HG02571 (cell line): ENCODE results near the gene NDUFB7.
"Not testable (repeated sequence)": the region's sequence is repeated elsewhere in the genome, so short reads cannot be mapped to it uniquely, and the experiment has no call there.

ENCODE experiments used
- ATAC-seq: cut with Tn5 transposase; IDR thresholded peaks from one replicate; pipeline ENCODE4 v1.9.1; 2021; ENCODE audit warnings: mild to moderate bottlenecking, moderate library complexity; ENCODE audit not compliant: unreplicated experiment

The NDUFB7 gene

DNA sequence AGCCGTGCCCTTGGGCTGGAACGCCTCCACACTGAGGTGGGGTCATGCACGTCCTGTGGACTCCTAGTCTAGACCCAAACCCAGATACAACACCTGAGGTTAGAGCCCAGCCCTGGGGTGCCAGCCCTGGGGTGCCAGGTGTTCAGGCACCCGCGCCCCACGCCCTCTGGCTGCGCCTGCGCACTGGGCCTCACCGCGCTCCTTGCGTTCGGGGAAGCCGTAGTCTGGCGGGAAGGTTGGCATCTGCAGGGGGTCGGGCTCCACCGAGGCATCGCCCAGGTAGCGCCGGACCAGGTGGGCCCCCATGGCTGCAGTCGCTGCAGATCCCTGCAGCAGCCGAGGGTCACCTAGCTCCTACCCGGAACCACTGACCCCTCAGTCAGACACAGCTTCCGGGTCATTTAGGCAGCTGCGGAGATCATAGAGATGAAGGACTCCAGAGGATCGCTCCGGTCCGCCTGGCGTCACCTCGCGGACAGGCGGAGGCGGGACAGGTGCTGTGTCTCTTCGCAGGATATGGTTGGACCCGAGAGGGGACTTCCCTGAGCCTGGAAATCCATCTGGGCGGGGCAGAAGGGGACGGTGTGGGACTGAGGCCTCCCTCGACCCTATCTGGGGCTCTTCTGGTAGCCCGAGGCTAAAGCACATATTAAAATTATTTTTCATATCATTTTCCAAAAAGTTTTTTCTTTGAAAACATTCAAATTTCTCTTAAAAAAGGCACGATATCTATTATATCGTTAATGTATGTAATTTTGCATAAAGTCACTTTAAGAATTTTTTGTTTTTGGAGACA lies at the start of gene NDUFB7:
Gene NDUFB7 (minus strand): TSS at position 372 of the 796 bp plus-strand sequence. CDS start 66 bp downstream, at position 306.
- ATAC-seq: peak; percentile 83

DNA sequence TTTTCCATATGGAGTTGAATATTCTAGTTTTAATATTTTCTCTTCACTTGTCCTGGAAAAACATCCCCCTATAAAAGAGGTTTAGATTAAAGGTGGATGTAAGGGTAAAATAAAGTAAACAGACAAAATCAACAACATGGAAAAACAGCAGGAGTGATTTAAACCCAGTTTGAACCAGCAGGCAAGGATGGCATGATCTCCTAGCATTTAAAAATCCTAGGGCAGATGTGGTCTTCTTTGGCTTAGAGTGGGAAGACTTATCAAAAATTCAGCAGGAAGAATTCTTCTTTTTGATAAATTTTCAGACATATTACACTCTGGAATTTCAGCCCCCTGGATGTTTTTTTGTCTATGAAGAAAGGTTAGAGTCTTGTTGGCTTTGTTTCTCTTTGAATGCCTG lies 47.5 kb upstream of the NDUFB7 start:
- no peak for ATAC-seq

DNA sequence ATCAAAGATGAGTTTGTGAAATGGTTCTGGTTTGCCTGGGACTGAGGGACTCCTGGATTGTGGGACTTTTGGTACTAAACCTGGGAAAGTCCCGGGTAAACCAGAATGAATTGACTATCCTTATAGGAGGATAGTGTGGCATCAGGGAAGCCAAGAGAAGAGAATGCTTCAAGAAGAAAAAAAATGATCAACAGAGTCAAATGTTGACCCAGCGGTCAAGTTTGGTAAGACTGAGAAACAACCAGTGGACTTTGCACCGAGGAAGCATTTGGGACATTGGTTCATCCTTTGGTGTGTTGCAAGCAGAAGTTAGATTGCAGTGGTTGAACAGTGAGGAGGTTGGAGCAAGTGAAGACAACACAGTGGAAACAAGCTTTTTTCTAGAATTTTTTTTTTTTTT lies 44.5 kb upstream of the NDUFB7 start:
- no peak for ATAC-seq

DNA sequence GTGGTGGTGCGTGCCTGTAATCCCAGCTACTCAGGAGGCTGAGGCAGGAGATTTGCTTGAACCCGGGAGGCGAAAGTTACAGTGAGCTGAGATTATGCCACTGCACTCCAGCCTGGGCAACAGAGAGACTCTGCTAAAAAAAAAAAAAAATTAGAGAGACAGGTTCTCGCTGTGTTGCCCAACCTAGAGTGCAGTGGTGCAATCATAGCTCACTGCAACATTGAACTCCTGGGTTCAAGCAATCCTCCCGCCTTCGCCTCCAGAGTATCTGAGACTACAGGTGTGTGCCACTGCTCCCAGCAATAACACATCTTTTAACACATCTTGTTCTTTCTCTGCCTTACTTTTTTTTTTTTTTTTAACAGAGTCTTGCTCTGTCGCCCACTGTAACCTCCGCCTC lies 43.8 kb upstream of the NDUFB7 start:
- no peak for ATAC-seq

DNA sequence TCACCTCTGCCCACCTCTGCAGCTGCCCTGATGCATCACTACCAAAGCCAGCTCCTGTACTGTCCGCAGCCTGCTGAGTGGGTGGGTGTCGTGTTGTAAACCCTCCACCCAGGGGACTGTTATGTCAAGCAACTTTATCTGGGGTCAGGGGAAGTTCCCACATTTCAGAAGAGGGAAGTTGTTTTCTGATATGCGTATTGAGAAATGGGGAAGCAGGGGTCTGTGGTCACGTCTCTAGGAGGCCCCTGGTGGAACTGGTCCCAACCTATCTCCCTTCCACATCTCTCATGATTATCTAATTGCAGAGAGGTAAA lies 42.2 kb upstream of the NDUFB7 start:
- ATAC-seq: no peak

DNA sequence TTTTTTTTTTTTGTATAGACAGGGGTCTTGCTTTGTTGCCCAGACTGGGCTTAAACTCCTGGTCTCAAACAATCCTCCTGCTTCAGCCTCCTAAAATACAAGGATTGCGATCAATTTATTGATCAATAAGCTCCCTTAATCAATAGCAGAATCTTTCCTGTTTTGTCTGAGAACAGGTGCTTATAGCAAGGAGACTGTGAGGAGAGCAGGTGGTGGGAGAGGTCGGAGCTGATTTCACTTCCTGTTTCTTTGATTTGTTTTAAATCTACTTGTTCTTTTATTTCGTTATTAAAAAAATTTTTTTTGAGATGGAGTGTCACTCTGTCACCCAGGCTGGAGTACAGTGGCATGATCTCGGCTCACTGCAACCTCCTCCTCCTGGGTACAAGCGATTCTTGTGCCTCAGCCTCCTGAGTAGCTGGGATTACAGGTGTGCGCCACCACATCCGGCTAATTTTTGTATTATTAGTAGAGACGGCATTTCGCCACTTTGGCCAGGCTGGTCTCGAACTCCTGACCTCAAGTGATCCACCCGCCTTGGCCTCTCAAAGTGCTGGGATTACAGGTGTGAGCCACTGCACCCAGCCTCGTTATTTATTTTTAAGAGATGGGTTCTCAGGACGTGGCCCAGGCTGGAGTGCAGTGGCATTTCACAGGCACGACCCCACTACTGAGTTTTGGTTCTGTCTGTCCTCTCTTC lies 41.7 kb upstream of the NDUFB7 start:
- not testable (repeated sequence) for ATAC-seq

DNA sequence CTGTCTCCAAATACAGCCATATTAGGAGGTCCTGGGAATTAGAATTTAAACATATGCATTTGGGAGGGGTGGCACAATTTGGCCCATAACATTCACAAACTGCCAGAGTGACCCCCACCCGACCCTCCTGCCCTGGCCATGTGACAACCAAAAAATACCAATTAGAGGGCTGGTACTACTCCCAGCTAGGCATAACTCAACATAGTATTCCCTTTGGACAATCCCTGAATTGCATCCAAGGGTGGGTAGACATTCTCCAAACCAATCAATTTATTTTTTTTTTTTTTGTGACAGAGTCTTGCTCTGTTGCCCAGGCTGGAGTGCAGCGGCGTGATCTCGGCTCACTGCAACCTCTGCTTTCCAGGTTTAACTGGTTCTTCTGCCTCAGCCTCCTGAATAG lies 40.8 kb upstream of the NDUFB7 start:
- ATAC-seq: no peak

DNA sequence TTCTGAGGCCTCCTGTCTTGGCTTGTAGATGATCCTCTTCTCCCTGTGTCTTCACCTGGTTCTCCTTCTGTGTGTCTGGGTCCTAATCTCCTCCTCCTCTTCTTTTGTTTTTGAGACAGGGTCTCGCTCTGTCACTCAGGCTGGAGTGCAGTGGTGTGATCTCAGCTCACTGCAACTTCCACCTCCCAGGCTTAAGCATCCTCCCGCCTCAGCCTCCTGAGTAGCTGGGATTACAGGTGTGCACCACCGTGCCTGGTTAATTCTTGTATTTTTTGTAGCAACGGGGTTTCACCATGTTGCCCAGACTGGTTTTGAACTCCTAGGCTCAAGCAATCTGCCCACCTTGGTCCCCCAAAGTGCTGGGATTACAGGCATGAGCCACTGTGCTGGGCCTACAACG lies 40.4 kb upstream of the NDUFB7 start:
- ATAC-seq: not testable (repeated sequence)

DNA sequence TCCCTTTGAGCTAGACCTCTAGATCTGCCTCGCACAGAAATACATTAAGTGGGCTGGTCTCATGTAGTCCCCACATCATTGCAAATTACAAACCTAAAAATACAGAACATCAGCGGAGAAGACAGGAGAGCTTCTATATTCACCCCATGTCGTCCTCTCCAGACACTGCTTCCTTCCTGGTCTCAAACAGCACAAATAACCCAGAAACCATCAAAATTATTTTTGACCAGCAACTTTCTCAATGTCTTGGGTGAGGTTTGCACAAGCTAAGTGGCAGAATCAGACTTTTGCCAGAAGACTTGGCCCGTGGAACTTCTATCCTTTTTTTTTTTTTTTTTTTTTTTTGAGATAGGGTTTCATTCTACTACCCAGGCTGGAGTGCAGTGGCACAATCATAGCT lies 39.2 kb upstream of the NDUFB7 start:
- no peak for ATAC-seq

DNA sequence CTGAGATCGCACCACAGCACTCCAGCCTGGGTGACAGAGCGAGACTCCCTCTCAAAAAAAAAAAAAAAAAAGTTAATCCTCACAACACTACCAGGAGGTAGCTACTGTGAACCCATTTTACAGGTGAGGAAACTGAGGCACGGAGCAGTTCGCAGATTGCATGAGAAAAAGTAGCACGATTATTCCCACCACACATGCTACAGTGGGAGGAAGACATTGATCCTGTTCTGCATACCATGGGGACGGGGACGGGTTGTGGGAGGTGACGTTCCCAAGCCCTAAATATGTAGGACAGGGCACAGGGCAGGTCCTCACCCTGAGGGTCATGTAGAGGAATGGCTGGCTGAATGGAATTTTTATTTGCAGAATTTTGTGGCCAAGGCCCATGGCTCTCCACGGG lies 34.8 kb upstream of the NDUFB7 start:
- no peak for ATAC-seq

DNA sequence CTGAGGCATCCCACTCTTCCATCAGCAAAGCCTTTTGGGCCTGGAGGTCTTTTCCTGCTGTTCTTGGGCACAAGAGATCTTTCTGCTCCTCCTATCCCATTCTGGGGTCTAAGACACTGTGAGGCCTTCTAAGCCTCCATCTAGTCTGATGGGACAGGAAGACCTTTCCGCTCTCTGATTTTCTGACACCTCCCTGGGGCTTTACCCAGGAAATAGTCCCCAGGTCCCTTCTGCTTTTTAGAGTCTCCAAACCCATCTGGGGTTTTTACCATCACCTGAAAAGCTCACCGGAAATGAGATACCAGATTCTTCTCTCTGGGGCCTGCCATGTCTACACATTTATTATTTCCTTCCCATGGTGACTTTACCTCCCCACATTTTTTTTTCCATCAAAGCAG lies 32.1 kb upstream of the NDUFB7 start:
- ATAC-seq: peak; percentile 59

DNA sequence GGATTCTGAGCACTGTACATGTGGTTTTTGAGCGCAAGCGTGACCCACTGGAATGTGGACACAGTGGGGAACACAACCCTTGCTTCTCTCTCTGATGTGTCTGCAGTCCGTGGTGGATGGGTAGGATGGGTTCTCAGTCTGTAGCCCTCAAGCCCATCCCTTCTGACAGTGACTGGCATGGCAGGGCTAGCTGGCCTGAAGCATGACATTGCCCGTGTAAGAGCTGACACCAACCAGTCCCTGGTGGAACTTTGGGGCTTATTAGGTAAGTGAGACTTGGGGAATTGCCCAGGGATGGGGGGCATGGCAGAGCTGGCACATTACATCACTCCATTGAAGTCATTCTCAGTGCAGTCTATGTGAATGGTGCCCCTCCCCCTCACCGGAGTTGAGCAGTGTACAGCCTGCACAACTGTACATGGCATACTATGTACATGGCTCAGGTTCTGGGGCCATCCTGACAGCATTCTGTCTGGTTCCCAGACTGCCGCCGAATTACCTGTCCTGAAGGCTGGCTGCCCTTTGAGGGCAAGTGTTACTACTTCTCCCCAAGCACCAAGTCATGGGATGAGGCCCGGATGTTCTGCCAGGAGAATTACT lies 27.8 kb upstream of the NDUFB7 start:
- ATAC-seq: no peak

DNA sequence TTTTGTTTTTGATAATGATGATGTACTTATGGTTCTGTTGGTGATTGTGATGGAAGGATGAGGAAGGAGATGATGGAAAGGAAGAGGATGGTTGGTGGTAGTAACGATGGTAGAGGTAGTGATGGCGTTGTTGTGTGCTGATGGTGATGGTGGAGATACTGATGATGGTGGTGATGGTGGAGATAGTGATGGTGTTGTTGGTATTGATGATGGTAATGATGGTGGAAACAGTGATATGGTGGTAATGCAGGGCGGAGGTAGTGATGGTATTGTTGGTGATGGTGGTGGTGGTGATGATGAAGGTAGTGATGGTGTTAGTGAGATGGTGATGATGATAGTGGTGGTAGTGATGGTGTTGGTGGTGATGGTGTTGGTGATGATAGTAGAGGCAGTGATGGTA lies 23.7 kb upstream of the NDUFB7 start:
- ATAC-seq: no peak

DNA sequence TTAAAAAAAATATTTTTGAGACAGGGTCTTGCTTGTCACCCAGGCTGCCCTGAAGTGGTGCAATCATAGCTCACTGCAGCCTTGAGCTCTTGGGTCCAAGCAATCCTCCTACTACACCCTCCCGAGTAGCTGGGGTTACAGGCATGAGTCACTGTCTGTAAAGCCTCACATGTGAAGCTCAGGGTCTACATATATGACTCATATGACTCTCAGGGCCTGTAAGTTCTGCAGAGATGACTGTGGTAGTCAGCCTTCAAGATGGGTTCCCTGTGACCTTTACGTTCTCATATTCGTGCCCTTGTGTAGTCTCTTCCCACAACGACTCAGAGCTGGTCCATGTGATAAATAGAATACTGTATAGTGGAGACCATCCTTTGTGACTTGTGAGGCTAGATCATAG lies 17.6 kb upstream of the NDUFB7 start:
- ATAC-seq: not testable (repeated sequence)

DNA sequence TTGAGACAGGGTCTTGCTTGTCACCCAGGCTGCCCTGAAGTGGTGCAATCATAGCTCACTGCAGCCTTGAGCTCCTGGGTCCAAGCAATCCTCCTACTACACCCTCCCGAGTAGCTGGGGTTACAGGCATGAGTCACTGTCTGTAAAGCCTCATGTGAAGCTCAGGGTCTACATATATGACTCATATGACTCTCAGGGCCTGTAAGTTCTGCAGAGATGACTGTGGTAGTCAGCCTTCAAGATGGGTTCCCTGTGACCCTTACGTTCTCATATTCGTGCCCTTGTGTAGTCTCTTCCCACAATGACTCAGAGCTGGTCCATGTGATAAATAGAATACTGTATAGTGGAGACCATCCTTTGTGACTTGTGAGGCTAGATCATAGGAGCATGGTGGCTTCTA lies 13.3 kb upstream of the NDUFB7 start:
- ATAC-seq: peak; percentile 45

DNA sequence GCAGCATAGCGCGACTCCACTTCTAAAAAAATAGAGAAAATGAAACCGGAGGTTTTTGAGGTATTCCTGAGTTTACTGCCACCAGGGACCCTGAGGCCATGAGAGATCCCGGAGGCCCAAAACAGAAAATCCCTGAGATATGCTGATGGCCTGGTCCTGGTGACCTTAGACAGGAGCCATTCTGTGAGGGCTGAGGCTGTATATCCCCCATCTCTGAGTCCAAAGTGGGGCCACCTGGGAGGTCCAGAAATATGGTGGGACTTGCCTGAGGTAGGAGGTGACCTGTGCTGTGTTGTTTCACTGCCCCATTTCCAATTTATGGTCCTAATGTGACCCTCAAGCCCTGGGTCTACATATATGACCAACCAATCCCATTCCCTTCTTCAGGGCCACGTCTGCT lies 12.5 kb upstream of the NDUFB7 start:
- ATAC-seq: not testable (repeated sequence)

DNA sequence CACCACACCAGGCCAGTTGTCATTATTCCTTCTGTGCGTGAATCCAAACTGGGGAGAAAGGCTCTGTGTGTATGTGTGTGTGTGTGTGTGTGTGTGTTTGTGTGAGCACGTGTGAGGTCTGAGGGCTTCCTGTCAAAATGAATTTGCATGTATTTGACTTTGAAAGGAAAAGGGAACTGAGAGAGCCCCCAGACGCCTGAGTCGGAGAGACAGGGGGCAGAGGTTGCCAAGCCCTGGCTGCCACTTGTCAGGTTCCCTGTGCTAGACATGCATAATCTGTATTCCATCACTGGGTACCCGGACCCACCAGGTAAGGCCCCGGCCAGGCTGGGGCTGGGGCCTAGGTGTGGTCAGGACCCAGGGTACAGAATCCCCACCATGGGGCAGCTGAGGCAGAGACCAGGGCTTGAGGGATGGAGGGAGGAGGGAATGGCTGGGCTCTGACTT lies 11.1 kb upstream of the NDUFB7 start, which contains the start of gene CLEC17A:
Gene CLEC17A (plus strand): TSS at position 191 of the 447 bp plus-strand sequence. CDS start 77 bp downstream, at position 268.
- ATAC-seq: no peak

DNA sequence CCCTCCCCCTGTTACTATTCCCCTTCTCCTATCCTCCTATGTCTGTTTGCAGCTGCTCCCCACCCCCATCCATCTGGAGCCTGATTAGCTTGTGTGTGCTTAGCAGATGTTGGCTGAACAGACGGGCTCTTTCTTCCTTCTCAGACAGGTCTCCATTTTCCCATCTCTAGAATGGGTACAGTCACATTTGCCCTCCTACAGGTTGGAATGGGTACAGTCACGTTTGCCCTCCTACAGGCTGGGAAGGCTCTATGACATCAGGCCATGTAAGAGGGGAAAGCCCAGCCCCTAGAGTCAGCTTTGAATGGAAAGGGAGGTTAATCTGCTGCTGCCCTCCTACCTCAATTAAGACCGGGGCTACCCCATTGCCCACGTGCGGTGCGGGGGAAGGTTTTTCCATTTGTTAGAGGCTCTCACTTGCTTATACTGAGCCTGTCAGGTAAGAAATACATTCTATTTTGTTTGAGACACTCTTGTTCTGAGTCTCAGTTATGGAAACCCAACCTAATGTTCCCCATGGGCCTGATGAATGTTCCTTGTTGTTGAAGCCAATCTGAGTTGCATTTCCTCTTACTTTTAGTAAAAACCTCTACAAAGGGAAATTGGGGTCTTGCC lies 8.9 kb upstream of the NDUFB7 start:
- ATAC-seq: no peak

DNA sequence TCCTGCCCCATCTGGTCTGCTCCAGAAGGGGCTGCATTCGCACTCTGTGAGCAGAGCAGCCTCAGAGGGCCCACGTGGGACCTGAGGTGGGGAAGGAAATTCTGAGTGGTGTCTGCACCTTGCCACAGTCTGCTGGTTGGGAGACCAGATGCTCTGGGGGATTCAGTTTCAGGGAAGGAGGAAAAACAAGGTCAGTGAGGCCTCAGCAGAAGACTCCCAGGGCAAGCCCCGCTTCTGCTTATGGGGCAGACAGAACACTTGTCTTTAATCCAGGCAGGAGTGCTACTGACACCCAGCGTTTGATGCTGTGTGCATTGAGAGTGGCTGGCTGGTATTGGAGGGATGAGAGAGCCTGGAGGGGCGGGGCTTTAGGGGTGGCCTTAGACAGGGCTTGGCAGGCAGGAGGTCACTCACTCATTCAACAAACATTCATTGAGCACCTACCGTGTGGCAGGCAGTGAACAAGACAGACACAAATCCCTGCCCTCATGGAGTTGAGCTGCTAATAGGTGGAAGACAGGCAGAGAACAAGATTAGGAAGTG lies 6.1 kb upstream of the NDUFB7 start:
- no peak for ATAC-seq

DNA sequence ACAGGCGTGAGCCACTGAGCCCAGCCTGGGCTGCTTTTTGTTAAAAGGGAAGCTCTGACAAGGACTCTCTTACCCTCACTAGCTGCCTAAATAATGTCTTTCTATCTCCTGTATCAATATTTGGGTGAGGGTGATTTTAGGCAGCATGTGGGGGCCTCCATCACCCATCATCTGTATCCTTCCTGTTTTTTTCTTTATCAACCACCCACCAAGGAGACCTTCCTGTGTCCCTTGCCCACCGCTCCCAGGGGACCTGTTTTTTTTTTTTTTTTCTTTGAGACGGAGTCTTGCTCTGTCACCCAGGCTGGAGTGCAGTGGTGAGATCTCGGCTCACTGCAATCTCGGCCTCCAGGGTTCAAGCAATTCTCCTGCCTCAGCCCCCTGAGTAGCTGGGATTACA lies 5.4 kb upstream of the NDUFB7 start:
- ATAC-seq: no peak

DNA sequence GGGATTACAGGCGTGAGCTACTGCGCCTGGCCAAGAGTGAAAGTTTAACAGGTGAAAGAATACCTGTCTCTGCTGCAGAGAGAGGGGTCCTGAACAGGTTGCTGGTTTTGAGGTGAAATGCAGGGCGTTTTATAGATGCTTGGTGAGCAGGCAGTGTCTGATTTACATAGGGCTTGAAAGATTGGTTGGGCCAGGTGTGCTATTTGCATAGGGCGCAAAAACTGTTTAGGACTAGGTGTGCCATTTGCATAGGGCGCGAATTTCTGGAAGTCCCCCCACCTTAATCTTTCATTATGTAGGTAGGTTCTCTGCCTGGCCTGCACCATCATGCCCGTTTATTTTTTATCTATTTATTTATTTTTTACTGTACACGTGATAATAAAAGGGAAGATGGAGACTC lies 4.5 kb upstream of the NDUFB7 start:
- ATAC-seq: no peak
